Transverse colon (tissue), 4 donors: Measurements from ENCODE around the gene ARHGAP45. TPM values are rescaled to one million over a fixed set of nuclear protein-coding genes. Genes with fewer than 3 reads are reported as not detected.
A peak's percentile ranks its signal among the peaks of the same experiment; 100 is the strongest.

Experiments used
- DNase-seq: peaks from one replicate; pipeline ENCODE4 v3.0.0-alpha.2; 2019
- H3K27ac ChIP-seq, 4 donors: fragments of 200-600 bp; sonication (generic); 2 replicates each; pipeline ENCODE4 v1.5.1; 2016 to 2018; ENCODE audit warnings: inconsistent platforms in 4 of 4
- H3K27me3 ChIP-seq: fragments of 200-600 bp; sonication (generic); 2 replicates; pipeline ENCODE4 v1.5.1; 2017; ENCODE audit warnings: inconsistent platforms
- H3K36me3 ChIP-seq, 4 donors: fragments of 200-600 bp; sonication (generic); 2 replicates each; pipeline ENCODE4 v1.5.1; 2017 to 2019; ENCODE audit warnings: inconsistent platforms in 4 of 4
- H3K4me1 ChIP-seq, 4 donors: fragments of 200-600 bp; sonication (generic); 2 replicates each; pipeline ENCODE4 v1.5.1; 2017 to 2020; ENCODE audit warnings: inconsistent platforms in 4 of 4
- H3K4me3 ChIP-seq, 4 donors: fragments of 200-600 bp; sonication (generic); 1 replicate in 1 of 4; 2 replicates in 3 of 4; pipeline versions ENCODE4 v1.5.1 to v1.6.1; 2017 to 2019; ENCODE audit warnings: inconsistent platforms in 4 of 4
- H3K9me3 ChIP-seq, 2 donors: fragments of 200-600 bp; sonication (generic); 2 replicates each; pipeline ENCODE4 v1.5.1; 2017 to 2019; ENCODE audit warnings: inconsistent platforms in 2 of 2
- CTCF ChIP-seq, 5 experiments: fragments of 200-600 bp in 3 of 5; fragments of 450-650 bp in 2 of 5; sonication (generic) in 3 of 5; IDR thresholded peaks; 1 replicate in 2 of 5; 2 replicates in 3 of 5; pipeline ENCODE4 v1.5.1; 2016 to 2017; ENCODE audit warnings: antibody characterized with exemption in 5 of 5, inconsistent platforms in 3 of 5, mild to moderate bottlenecking in 2 of 5, moderate library complexity in 1 of 5
- EP300 ChIP-seq: sonication (generic); formaldehyde crosslinking; IDR thresholded peaks from one replicate; pipeline ENCODE4 v1.6.1; 2017; ENCODE audit warnings: antibody characterized with exemption, low read depth
- POLR2A ChIP-seq: fragments of 450-650 bp; IDR thresholded peaks from one replicate; pipeline ENCODE4 v1.6.1; 2016; ENCODE audit warnings: antibody characterized with exemption, mild to moderate bottlenecking, moderate library complexity
- POLR2AphosphoS5 ChIP-seq, 3 donors: sonication (generic); formaldehyde crosslinking; IDR thresholded peaks; one replicate each; pipeline ENCODE4 v1.6.1; 2016; ENCODE audit warnings: antibody characterized with exemption in 3 of 3
- WGBS, 2 donors: methylation state at CpG; one replicate each; pipeline ENCODE4 v1.1.5; 2018; ENCODE audit warnings: low coverage in 1 of 2; 5-methylcytosine and 5-hydroxymethylcytosine counted together
- in situ Hi-C, 4 donors: fragments of 200-750 bp; cut with MboI; loops; one replicate each; pipeline versions ENCODE4 v1.15.0 to v1.15.1; 2017; ENCODE audit warnings: low sequenced_read_pairs in 3 of 4, low pct_ligation_motif_present in 1 of 4, low pct_unique_long_range_greater_than_20kb in 1 of 4
- intact Hi-C: fragments of 100-400 bp; cut with DNase I; formaldehyde crosslinking; loops from one replicate; pipeline ENCODE4 v1.15.1; 2023; ENCODE audit warnings: low total_unique reads
- total RNA-seq, 4 donors: library from RNA; depleted of rRNA; stranded (reverse); fragments of >200 nt; gene quantifications; one replicate each; pipeline ENCODE4 v1.1.0, GENCODE V29; 2016

Gene ARHGAP45
- total RNA-seq, 4 donors from 2014 or later, result 10.0 to 174 (median 76.9) TPM

- intact Hi-C loops (no loop called here), in situ Hi-C loops (no loop called here)
- H3K4me1 ChIP-seq, result peaks cover 20 to 32% (median 29%) of the 10 kb centered on the region in 4 donors
- 53% methylated on average over 10 of the region's 10 CpGs; no CpG with 5 or more reads in 1 of the 2 donors for WGBS, 2 donors
- TF ChIP-seq POLR2AphosphoS5 (IDR thresholded peaks at IDR 0.05) (no peak), POLR2A (no peak), CTCF (IDR thresholded peaks at IDR 0.05) (no peak), EP300 (no peak)
- H3K36me3 ChIP-seq, result no peaks in the 10 kb centered on the region
- no peaks in the 10 kb centered on the region for H3K9me3 ChIP-seq
- no peaks in the 10 kb centered on the region for H3K27me3 ChIP-seq
- H3K4me3 ChIP-seq, result no peak overlapping the region
- no peak overlapping the region for H3K27ac ChIP-seq
- peak; percentile 73 for DNase-seq
Observed at GRCh38 chr19:1045247-1045603, 21.7 kb upstream of the ARHGAP45 start.

GRCh38 chr19:1046117-1046626 is 20.8 kb upstream of the ARHGAP45 start:
- intact Hi-C loops, result no loop called here
- TF ChIP-seq CTCF (IDR thresholded peaks at IDR 0.05) (no peak), POLR2AphosphoS5 (IDR thresholded peaks at IDR 0.05) (no peak), EP300 (no peak), POLR2A (no peak)
- Histone ChIP-seq H3K4me1 (peaks cover 15 to 22% (median 19%) of the 10 kb centered on the region in 4 donors), H3K27ac (no peak overlapping the region), H3K4me3 (no peak overlapping the region), H3K27me3 (no peaks in the 10 kb centered on the region), H3K36me3 (no peaks in the 10 kb centered on the region), H3K9me3 (no peaks in the 10 kb centered on the region)
- 83 to 100% methylated on average over 1 to 27 of the region's 33 CpGs for WGBS, 2 donors
- no peak for DNase-seq
- in situ Hi-C loops, result no loop called here

GRCh38 chr19:1046836-1047695 is 19.9 kb upstream of the ARHGAP45 start:
- no peak for TF ChIP-seq CTCF (IDR thresholded peaks at IDR 0.05)
- no peak for TF ChIP-seq POLR2A
- no peak for TF ChIP-seq EP300
- no peak for TF ChIP-seq POLR2AphosphoS5 (IDR thresholded peaks at IDR 0.05)
- no peaks in the 10 kb centered on the region for H3K36me3 ChIP-seq
- no peak overlapping the region for H3K4me3 ChIP-seq
- peak overlapping the region in 2 of 4 donors; percentile 56 to 66 for H3K27ac ChIP-seq
- WGBS, 2 donors, result 75% methylated on average over 45 of the region's 77 CpGs; no CpG with 5 or more reads in 1 of the 2 donors
- peak; percentile 63 for DNase-seq
- in situ Hi-C loops, result no loop called here
- no peaks in the 10 kb centered on the region for H3K27me3 ChIP-seq
- H3K9me3 ChIP-seq, result no peaks in the 10 kb centered on the region
- intact Hi-C loops, result no loop called here
- H3K4me1 ChIP-seq, result peaks cover 7 to 14% (median 11%) of the 10 kb centered on the region in 4 donors

- no peaks in the 10 kb centered on the region for H3K9me3 ChIP-seq
- in situ Hi-C loops, result no loop called here
- H3K4me1 ChIP-seq, result peaks cover 2 to 8% (median 7%) of the 10 kb centered on the region in 4 donors
- DNase-seq, result peak; percentile 92
- no peak for TF ChIP-seq POLR2A
- WGBS, 2 donors, result 39 to 59% methylated on average over 5 to 19 of the region's 20 CpGs
- no peaks in the 10 kb centered on the region for H3K27me3 ChIP-seq
- no peaks in the 10 kb centered on the region for H3K36me3 ChIP-seq
- peak overlapping the region in 2 of 4 donors; percentile 56 to 66 for H3K27ac ChIP-seq
- intact Hi-C loops, result no loop called here
- H3K4me3 ChIP-seq, result no peak overlapping the region
Observed at GRCh38 chr19:1047696-1048147, 19.2 kb upstream of the ARHGAP45 start.
